Raji (cell line): ENCODE data around the gene TMEM86A.

Experiments used
- POLR2A ChIP-seq: IDR thresholded peaks from 2 replicates; pipeline ENCODE4 v1.6.1; 2011; ENCODE audit warnings: low read depth, low read length, control low read depth; ENCODE audit not compliant: insufficient read depth

Gene TMEM86A

DNA sequence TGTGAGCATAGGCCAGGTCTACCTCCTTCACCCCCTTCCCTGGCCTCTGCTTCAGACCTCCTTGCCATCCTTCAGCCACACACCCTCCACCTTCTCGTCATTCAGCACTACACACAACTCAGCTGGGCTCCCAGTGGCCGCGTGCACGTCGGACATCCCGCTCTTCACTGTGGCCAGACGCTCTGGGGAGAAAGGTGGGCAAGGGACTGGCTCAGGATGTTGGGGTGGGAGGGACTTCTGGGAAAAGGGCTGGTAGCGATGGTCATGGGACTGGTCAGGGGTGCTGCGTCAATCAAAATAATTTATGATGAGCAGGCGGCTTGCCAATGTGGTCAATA lies 15.8 kb downstream of the TMEM86A start:
- no peak for TF ChIP-seq POLR2A

DNA sequence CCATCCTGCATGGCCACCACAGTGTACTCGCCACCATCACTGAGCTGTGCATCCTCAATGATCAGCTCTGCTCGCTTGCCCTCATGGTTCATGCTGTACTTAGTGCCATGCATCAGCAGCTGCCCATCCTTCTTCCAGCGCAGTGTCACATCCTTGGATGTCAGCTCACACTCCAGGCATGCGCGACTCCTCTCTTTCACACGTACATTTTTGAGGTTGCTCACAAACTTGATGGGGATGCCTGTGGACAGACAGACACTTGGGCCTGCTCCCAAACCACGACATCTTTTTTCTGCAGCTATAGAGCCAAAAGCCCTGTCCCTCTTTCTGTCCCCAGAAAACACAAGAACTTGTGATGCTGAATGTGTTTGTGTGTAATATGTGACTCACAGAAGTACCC lies 16.9 kb downstream of the TMEM86A start:
- no peak for TF ChIP-seq POLR2A

DNA sequence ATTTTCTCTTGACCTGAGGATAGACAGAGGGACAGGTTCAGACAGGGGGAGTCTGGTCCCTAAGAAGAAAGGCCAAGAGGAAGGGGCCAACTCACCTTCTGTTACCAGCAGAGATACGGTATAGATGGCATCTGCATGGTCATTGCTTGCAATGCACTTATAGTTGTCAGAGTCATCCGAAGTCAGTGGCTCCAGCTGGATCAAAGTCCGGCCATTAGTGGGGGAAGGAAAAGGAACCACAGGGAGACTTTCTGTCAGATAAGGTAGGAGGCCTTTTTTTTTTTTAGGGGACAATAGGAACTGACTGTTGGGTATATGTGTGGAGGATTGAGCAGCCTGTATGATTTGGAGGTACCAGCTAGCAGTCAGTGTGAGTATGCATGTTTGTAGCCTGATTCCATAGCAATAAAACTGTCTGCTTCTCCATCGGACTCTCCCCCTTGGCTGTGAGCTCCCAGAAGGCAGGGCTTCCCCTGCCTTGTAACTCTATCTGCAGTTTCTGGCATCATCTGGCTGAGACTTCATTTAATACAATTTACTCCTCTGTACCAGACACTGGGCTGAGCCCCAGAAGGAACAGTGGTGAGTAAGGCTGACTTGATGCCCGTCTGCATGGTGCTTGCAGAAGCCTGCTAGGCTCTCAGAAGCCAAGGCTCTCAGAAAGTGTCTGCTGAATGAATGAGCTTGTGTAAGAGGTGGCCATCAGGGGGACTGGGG lies 21.7 kb downstream of the TMEM86A start:
- no peak for TF ChIP-seq POLR2A

DNA sequence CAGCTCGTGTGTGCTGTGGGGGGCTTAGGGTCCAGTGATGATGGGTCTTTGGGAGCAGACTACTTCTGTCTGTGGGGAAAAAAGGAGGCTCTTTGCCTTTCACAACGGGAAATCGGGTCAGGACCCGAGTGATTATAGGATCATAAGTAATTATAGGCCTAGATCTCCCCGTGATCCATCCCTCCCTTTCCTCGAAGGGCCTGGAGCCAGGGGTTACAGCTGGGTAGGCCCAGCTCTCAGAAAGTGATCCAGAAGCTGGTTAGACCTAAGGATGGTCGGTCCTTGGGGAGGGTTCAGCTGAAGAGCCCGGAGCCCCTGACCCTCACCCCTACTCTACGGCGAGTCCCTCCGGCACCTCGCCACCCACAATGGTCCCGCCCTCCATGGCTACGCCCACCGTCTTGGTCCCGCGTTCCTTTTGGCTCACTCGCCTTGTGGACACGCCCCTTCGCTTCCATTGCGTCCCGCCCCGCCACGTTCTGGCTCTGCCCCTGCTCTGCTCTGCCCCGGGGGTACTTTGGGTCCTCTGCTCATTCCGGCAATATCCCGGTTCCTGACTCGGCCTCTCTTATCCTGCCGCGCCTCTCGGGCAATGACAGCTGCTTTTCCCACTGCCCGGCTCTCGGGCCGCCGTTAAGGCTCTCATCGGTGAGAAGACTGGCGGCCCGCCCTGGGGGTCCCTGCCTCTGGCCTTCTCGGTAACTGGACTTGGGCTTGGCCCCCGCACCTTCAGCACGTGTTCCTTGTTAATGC lies 22.4 kb downstream of the TMEM86A start:
- no peak for TF ChIP-seq POLR2A

DNA sequence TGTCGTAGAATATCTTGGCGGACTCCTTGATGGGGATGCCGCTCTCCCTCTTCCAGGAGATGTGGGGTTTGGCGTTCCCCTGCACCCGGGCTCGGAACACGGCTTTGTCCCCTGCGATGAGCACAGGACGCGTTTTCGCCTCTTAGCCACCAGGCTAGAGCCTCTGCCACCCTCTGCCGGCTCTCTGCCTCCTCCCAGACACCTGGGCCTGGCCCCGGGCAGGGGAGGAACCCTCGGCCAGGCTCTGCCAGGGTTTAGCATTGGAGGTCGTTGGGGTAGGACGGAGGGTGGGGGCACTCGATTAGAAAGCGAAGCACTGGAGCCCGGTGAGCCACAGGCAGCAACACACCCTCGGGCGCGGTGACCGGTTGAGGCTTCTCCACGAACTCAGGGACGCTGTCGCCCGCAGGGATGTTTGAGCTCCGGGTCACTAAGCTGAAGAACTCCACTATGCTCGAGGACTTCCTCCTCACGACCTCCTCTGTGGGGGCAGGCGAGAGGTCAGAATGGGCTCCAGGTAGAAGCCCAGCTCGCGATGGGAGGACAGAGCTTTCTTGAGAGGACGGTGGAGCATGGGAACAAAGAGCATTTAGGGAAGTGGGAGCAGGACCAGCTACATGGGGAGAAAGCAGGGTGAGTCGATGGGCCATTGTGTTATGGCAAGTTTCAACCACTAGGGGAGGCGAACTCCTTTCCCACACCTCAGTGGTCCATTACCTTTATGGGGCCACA lies 23.1 kb downstream of the TMEM86A start:
- TF ChIP-seq POLR2A = no peak

DNA sequence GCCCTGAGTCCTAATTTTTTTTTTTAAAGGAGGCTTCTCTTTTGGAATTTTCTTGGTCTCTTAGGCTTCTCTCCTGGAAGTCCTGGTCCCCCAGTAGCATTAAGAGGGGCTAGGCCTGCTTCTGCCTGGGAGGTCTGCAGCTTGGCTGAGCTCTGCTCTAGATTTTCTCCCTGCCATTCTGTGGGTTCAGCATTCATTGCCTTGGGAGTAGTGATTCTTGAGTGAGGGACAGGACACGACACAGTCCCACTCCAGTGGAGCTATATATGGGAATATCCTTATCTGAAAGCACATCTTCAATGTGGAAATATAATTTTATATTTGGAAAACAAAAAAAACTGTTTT lies 23.7 kb downstream of the TMEM86A start:
- no peak for TF ChIP-seq POLR2A

DNA sequence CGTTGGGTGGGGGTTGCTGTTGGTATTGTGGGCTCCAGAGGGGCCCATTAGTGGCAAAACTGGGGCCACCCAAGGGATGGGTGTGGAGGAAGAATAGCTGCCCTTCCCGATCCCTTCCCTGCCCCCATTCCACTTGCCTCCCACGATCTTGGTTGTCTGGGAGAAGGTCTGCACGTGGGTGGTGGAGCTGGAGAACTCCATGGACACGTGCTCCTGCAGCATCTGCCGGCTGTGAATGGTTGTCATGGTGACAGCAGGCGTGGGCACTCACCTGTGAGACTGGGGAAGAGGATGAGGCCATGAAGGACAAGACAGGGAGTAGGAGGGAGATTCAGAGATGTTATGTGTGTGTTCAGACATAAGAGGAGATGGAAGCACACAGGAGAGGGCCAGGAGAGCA lies 25.4 kb downstream of the TMEM86A start:
- no peak for TF ChIP-seq POLR2A

DNA sequence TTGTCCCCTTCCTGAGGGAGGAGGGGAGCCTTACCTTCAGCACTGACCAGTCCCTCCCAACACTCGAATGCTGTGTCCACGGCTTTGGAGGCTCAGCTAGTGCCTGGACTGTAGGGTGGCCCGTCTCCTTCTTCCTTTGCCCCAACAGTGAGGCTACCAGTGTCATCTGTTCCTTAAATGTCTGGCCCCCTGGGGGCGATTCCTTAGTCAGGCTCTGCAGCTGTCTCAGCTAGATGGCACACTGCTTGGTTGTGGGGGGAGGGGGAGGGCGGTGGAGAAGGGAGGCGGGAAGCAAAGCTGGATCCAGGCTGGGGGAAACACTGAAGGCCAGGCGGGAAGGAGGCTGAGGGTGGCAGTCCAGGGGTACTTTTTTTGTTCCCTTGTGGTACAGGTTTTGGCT lies 27.5 kb downstream of the TMEM86A start, which contains the start of gene IGSF22:
Gene IGSF22 (minus strand): TSS at position 149 of the 400 bp plus-strand sequence. CDS start 1,952 bp downstream, outside the sequence.
- no peak for TF ChIP-seq POLR2A

DNA sequence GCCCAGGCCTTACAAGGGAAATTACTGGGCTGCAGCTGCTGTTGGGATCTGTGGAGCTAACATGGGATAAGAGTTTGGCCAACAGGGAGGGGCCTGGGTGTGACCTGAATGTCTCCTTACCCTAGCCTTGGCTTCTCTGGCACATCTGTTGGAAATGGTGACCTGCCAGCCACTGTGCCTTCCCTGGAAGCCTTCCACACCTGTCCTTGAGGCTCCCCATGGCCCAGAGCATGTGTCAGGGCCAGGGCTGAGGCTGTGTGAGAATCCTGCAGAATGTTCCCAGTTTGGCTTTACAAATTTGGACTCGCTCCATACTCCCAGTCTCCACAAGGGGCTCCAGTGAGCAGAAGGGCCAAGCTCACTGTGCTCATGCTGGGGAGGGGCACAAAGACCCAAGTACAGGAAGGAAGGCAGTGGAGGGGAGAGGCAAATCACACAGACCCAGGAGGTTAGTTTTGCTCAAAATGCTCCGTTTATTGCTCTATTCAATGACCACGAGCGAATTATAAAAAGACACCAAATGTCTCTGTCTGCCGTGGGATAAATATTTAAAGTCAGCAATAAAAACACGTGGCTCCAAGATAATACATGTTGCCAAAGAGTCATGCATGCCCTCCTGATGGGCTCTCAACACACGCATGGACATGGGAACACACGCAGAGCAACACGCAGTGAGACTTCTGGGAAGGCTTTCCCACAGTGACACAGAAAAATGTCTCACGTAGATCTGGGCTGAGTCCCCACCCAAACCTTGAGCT lies 29.1 kb downstream of the TMEM86A start:
- TF ChIP-seq POLR2A = no peak

DNA sequence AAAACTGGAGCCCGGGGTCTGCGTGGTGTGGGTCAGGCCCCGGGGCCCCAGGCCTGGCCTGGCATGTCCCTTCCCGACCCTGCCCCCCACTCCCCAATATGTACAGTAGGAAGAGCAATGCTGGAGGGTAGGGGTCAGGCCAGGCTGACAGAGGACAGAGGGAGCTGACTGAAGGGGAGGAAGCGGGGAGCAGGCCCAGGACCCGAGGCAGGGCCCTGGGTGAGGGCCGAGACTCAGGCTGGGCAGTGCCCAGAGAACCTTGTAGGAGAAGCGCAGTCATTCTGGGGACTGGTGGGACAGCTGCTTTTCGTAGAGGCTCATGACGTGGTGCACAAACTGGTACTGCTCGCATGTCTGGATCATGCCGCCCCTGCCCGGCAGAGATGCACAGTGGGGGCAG lies 30.1 kb downstream of the TMEM86A start:
- TF ChIP-seq POLR2A = no peak

DNA sequence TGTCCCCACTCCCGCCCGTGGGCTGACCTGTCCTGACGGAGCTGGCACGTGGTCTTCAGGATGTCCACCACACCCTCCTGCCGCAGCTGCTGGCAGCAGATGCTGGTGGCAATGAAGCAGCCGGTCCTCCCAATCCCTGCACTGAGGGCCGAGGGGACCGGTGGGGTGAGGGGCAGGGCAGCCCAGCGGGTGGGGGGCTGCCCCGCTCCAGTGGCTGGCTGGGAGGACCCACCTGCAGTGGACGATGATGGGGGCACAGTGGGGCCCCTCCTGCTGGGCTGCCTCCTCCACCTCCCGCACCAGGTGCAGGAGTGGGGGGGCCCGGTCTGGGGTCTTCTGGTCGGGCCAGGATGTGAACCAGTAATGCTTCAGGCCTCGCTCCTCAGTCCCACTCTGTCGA lies 30.8 kb downstream of the TMEM86A start:
- no peak for TF ChIP-seq POLR2A

DNA sequence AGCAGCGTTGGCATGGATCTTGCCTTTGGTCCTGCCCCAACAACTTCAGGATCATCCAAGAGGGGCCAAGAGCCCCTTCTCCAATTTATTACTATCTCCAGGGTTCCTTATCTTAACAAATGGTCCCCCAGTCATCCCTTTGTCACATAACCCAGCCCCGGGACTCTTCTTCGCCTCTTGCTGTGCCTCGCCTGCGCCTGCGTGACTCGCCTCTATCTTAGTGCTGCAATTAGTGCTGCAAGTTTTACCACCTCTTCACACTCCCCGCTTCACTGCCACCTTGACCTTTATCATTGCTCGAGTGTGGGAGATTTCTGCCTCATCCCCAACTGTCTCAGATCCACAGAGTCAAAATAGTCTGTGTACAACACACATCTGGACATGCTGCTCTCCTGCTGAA lies 31.4 kb downstream of the TMEM86A start:
- no peak for TF ChIP-seq POLR2A

DNA sequence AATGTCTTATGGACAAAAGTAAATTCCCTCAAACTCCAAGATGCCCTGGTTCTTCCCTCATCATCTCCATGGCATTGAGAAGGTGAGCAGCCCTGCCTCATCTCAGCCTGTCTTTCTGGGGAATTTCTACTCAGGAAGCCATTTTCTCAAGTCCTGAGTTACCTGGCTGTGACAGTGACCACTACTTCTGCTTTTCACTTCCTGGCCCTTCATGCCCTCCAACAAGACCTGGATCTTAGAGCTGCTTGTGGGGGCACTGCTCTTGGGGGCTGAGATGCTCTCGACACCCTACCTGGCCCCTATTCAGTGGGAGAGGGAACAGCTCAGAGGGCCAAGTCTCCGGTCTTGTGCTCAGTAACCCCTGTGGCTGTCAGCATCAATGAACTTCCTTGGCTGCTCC lies 32.9 kb downstream of the TMEM86A start:
- TF ChIP-seq POLR2A = no peak

DNA sequence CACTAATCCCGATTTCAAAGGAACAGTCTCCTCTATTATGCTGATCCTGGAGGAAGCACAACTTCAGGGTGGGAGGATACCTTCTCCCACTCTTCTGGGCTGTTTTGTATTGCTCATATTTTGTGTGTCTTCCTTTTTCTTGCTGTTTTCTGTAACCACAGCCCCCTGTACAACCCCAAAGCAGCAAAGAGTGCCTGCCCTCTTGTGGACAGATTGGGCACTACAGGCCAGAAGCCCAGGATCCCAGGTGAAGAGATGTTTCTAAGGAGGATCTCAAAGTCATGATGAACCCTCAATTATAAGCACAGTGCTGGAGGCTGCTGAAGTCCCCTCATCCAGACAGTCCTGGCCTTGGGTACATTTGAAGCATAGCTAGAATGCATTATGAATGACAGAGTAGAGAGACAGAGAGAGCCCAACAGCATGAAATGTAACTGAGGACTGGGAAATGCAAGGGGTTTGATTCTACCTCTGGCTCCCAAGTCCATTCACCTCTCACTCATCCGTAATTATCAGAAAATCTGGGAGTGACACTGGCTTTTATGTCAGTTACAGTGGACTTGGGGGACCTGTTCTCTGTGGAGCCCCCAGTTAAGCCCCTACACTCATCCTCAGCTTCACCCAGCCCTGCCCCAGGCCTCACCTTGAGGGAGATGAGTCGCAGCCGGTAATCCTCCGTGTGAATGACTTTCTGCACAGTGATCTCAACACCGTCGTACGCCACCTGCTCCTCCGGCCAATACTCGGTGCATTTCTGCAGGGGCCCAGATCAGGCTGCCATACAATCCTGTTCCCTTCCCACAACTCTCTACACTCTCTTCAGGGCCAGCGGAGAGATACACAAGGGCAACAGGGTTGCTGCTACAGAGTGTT lies 33.6 kb downstream of the TMEM86A start:
- TF ChIP-seq POLR2A = no peak
